HG03097 (cell line): ENCODE results near the gene CNPY1.

ENCODE experiments used
- ATAC-seq: cut with Tn5 transposase; IDR thresholded peaks from one replicate; pipeline ENCODE4 v1.9.1; 2021; ENCODE audit not compliant: unreplicated experiment, low FRiP score

The CNPY1 gene

DNA sequence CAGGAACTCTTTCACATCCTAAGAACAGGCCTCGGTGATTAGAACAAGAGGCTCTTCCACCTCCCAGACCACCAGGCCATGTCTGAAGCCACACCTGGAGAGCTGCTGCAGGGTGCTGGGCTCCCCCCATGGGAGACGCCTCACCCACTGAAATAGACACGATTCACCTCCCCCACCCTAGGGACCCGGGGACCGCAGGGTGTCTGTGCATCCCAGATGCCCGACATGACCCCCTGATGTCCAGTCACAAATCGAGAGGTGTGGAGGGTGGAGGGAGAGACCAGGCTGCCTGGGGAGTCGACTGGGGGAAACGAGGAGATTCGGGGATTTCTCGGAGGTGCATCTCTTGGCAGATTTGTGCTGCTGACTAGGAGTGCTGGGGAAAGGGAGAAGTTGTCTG, 31.0 kb downstream of the CNPY1 start:
- ATAC-seq: no peak

DNA sequence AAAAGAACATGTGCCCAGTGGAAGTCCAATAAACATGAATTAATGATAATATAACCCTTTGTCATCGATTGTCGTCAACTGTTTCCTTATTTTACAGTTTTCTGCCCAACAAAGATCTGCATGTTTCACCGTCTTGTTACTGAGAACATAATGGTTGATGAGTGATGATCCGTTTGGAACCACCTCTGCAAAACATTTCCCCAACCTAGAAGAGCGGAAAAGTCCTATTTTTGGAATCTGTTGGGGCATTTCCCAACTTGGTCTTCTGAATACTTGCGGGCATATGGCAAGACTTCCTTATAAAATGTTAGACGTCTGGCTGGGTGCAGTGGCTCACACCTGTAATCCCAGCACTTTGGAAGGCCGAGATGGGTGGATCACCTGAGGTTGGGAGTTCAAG, 32.1 kb downstream of the CNPY1 start:
- ATAC-seq: no peak

DNA sequence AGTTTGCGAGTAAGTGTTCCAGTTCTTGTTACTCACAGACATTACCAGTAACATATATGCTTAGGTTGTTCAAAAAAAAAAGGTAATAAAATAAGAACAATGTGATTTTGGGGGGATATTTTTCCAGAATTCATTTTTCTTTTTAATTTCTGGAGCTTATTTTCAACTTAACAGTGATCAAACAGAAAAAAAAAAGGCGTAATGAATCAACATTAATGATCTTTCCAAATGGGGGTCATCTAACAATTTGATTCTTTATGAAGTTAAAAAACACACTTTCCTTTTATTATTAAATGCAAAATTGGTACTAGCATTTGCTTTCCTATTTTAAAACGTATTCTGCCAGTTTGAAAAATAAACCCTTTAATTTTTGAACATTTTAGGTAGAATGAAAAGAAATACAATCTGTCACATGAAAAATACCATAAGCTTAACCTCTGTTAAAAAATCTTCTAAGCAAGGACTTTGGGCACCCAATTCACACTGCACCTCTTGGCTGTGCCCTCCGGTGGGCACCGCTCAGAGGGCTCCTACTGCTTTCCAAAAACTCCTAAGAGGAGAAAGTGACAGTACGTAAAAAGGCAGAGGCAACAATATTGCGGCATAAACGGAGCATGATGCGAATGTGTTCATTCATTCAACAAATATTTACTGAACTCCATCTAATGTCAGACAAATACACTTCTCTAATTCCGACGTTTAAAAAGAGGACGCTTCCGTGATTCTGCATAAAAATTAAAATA, 32.6 kb downstream of the CNPY1 start:
- ATAC-seq: no peak

DNA sequence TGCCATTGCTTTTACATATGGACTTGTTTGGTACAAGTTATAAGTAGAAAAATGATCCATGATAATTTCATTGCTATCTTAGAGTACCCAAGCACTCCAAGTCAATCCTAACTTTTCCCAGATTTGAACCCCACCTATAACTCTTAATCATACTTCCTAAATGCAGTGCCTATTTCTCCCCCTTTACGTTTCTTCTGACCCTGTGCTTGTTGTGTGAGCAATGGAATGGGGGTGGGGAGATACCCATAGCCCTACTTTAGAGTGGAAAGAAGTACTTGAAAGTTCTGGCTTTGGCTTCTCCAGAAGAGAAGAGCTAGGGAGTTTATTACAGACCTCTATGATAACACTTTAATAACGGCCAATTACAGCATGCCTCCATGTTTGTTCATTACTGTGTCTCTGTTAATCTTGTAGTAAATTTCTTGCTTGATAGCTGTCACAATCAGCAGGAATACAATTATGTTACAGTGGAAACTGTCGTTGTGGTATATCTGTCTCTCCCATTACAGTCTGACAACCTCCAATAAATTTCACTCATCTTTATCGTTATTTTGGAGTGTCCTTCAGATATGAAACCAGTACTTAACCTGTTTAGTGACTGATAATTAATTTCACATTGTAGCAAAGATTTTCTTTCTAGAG, 34.0 kb downstream of the CNPY1 start:
- ATAC-seq: no peak

DNA sequence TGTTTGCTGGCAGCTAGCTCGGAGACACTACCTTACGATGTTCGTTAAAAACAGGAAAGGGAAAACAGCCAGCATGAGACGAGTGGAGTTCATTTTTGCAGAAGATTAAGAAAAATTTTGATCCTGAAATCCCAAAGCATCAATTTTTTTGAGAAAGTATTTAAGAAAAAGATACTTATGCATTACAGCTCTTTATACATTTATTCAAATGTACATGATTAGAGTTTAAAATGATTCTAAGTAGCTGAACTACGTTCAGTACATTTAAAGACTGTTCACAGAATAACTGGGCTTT, 34.7 kb downstream of the CNPY1 start:
- no peak for ATAC-seq

DNA sequence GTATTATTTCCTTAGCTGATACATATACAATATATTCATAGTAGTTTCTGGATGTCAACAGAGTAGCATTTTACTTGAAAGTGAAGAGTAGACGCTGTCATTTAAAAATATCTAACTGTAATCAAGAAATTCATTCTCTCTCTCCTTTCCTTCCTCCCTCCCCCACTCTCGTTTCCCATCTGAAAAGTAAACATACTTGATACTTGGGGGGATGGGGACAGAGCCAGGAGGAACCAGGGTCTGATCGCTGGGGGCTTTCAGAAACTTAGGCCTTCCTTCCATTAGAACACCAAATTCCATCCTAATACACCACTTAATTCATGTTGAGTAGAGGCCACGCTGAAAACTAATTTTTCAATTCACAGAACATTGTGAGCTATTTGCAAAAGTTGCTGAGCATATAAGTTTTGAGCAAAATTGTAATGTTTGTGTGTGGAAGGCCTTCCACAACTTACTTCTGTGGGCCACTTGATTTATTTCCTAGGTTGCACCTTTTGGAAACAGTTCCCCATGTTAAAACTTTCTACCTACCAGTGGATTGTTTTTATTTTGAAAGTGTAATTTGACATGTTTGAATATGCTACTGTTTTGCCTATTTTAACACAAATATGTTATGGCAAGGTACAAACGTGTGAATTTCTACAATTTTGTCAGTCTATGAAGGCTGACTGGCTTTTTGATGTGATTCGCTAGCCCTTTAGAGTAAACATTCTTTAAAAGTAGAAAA, 35.2 kb downstream of the CNPY1 start:
- no peak for ATAC-seq

DNA sequence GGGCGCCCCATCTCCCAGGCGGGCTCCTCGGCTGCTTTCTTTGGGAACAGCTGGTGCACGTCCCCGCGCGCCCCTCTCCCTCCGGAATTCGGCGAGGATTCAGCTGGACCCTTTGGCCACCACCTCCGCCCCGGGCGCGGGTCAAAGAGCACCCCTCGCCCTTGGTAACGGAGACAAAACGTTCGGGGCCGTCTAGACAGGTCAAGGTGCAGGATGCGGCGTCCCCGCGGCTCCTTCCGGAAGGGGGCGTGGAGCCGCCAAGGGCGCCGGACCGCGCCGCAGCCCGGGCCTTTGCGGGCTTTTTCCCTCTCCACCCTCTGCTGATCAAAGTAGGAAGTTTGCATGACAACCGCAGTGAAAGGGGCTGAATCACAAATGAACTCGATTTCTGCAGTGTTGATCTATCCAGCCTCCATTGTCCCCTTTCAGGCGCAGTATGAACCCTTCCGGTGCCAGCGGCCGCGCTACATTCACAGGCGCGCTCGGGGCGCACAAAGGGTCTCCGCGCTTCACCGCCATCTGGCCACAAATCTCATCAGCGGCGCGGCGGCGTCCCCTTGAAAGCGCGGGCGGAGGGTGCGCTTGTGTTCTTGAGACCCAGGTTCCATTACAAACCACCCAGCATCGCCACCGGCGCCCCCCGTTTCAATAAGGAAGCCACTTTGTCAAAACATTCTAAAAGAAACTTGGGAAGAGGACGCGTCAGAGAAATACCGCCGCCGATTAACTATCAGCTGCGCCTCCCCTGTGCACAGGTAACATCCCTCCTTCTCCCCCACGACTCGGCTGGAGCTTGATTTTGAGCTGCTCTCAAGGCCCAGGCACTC, 36.4 kb downstream of the CNPY1 start:
- ATAC-seq: no peak

DNA sequence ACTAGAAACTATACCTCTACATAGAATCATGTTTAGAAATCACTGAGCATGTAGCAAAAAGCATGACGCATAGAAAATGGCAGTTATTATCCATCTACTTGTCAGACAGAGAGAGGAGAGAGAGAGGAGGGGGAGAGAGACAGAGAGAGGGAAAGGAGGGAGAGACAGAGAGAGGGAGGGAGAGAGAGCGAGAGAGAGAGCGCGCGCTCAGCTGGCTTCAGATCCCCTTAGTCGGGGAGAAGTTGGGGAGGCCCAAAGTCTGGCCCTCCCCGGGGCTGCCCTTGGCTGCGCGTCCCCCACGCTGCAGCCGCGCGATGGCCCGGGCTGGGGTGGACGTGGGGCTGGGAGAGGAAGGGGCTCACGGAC, 37.0 kb downstream of the CNPY1 start:
- no peak for ATAC-seq

DNA sequence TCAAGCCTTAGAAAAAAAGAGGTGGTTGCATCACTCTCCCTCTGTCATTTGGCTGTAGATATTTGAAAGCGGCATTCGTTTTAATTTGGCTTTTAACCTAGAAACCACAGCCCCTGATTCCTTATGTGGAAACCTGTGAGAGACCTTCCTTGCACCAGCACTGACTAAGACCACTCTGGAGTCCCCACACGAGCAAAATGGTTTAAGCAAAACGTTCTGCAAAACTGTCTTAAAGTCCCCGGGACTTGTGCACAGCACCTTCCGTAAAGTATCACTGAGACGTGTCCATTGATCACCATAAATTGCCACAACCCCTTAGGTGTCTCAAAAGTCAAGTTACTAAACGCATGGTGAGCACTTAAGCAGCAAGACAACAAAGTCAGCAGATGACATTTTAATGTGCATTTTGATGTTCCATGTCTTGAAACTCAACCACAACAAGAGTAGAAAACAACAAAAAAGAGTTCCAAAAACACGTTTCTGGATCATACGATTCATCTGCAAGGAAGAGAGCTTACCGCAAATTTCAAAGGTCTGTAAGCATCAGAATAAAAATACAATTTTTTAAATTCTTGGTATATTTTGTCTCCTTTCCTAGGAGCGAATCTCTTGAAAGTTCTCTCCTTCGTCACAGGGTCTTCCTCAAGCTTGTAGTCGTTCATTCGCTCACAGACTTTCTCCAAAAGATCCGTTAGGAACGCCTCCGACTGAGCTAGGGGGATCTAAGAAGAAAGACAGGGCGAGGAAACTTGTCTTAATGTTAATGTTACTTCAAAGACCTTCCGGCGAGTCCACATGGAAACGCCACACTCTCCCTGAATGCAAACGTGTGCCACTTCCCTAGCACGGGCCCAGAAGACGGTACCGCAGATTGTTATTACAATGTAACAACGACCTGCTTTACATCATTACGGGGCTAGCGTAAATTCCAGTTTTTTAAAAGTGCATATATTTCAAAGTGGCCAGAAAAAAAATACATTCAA, 37.7 kb downstream of the CNPY1 start:
- no peak for ATAC-seq

DNA sequence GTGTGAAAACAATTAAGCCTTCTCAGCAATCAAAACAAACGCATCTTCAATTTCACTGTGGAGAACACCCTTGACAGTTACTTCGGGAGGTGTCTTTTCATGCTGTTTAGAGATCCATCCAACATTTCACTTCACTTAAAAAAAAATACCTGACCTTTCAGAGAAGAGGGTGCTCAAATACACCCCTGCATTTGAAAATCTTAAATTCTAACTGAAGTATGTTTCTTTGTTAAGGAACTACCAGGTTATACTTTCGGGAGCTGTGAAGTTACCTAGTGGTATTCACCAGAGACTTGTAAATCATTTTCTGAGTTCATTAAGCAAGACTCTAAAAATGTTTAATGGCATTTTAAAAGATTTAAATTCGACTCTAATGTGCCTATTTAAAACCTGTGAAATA, 38.8 kb downstream of the CNPY1 start:
- ATAC-seq: no peak

DNA sequence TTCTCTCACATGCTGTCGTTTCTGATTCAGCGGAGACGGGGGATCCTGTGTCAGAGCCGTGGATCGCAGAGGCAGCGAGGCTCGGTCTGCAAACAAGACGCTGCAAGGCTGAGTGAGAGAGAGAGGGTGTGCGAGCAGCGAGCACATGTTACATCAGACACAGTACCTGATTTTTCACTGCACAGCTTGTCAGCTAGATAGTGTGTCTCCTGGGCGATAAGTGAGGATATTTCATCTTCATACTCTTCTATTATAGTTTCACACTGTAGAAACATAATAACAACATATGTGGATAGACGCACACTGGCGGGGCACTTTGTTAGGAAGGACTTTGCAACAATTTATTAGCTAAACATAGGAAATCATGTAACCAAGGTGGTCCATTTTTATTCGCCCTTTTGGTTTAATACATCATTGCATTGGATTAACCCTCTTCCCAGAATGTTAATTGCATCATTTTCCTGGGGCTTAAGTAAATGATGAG, 39.5 kb downstream of the CNPY1 start:
- no peak for ATAC-seq

DNA sequence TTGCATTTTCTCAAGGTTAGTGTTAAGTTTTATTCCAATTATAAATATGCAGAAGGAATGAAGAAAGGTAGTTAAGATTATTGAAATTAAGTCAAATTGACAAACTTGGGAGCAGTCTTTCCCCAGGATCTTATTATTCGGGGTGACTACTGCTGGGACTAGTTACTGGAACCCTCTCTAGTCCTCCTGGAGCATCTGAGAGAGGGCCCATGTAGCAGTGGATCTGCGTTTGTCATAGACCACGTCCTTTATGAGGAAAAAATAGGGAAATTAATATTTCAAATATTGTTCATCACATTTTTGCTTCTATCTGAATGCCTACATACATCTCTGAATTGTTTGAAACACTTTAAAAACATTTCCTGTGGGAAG, 41.0 kb downstream of the CNPY1 start:
- ATAC-seq: no peak

DNA sequence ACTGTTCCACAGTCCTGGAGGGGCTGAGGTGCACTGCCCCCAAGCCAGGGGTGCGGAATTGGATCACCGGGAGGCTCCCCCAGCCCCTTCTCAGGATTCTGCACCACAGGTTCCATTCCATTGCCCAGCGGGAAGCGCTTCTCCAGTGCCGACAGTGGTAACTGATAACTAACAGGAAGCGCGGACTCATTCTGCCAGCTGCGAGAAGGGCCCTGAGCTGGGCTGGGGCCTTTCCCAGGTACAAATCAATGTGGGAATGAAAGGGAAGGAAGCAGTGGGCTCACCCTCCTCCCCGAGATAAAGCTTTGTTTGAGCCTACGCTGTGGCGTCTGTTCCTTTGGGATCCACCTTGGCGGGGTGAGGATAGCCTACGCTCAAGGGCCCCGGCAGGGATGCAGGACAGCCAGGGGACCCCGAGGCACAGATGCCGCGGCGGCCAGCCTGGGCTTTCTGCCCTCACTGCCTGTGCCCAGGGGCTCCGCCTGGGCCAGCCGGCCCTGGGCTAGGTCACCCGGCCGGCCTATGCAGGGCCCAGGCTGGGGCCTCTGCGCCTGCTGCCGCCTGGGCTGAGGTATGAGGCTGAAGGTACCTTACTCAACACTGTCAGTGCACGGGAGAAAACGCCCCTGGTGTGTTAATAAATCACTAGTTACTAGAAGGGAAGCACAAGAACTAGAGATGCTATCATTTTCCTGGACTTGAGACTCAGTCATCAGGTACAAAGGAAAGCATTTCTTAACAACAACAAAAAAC, 49.0 kb downstream of the CNPY1 start:
- ATAC-seq: no peak

DNA sequence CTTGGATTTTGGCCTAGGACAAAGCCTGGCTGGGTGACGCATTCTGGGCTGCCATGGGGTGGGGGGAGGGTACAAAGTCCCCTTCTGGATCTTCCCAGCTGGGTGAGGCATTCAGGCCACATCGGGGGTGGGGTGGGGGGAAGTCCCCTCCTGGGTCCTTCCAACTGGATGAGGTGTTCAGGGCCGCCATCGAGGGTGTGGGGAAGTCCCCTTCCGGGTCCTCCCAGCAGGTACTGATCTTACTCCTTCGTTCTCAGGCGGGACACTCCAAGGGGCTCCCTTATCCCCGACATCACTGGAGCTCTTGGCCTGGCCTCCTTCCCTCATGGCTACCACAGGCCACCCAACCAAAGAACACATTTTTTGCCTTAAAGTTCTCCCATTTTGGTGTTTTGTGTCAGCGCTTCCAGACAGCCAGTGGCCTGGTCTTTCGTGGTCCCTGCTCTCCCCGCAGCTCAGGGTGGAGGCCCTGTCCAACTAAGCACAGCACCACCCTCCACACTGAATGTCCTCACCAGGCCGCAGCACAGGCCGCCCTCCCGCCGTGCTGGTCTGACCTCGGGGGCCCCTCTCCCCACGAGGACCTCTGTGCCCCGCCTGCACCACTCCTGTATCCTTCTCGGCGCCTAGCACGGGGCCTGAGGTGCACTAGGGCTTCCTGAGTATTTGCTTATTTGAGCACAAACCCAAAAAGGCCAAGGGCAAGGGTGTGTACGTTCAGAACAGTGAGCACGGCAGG, 49.9 kb downstream of the CNPY1 start:
- ATAC-seq: no peak

DNA sequence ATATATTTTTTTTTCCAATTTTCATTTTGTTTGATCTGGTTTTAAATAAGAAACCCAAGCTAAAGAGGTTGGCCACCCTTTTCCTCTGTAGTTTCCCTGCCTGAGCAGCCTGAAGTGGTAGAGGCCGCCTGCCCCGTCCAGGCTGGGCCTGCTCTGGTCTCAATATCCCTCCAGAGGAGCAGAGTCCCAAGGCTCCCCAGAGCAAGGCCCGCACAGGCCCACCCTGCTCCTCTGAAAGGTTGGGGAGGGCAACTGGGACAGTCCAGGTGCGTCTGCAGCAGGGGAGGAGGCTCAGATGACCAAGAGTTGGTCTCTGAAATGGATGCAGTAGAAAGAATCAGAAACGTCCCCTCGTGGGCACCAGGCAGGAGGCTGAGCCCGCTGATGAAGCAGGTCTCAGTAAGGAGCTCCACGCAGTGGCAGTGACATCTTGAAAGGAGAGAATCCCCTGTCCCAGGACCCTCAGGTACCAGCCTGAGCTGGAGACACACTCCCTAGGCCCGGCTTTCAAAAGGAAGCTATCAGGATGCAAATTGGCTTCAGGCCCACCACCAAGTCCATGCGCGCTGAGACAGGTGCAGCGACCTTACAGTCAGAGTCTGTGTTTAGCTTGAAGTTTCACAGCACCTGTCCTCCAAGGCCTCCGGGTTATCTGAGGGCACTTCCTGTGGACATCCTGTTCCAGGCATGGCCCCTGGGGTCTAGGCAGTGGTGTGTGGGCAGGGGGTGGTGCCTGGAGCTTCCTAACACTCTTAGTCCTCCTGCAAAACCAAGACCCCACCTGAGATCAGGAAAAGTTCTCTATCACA, 50.7 kb downstream of the CNPY1 start:
- ATAC-seq: no peak

DNA sequence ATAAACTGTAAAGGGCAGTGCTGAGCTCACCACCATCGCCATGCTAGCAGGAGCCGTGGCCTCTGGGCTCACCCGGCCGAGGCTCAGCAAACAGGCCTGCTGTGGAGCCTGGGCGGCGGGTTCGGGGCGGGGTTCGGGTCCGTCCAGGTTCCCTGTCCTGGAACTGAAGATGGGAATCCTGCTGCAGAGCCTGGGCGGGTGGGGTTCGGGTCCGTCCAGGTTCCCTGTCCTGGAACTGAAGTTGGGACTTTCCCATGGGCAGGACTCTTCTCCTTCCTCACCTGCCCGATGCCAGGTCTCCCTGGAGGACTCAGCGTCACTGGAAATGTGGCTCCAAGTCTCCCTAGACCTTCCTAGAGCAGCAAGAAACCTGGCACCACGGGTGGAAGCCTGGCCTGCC, 51.8 kb downstream of the CNPY1 start:
- ATAC-seq: no peak

DNA sequence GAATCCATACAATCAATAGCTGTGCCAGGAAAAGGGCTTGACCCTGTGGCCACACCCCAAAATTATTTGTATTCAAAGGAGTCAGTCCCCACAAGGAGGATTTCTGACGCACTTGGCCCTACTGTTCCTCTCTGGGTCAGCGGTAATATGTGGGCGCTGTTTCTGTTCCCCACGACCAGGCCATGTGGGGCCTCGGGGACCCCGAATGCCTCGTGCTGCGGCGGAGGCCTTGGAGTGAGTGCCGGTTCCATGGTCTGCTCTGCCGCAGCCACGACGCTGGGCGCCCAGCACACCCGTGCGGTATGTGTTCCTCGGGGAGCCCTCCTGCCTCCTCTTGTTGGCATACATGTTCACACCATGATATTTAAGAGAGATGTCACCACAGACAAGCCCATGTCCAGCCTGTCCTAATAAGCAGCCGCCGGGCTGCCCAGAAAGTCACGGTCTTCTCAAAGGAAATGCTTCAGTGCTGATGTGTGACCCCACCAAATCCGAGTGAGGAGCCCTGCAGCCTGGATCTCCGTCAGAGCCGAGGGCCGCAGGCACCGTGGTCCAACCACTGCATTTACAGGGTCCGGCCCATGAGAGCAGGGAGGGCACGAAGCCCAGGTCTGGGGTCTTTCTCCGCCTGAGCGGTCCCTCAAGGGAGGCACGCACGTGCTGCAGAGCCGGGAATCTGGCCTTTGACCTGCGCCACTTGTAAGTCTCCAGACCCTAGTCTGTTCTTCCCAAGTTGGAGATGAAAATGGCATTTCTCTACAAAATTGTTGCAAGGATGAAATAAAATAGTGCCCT, 52.4 kb downstream of the CNPY1 start:
- ATAC-seq: no peak
